K562 (cell line): ENCODE measurements around the gene TMEM108. TPM values are rescaled to one million over a fixed set of nuclear protein-coding genes. Genes with fewer than 3 reads are reported as not detected.

Source experiments
- BCL6 ChIP-seq: fragments of 250-450 bp; sonication (Bioruptor Pico); IDR thresholded peaks from 2 replicates; pipeline ENCODE4 v1.4.0; 2020
- LARP7 ChIP-seq: fragments of 450-650 bp; IDR thresholded peaks from 2 replicates; pipeline ENCODE4 v1.6.1; 2016
- polyA plus RNA-seq, 8 experiments: library from polyadenylated mRNA; depleted of rRNA in 4 of 8; stranded (reverse) in 5 of 8; unstranded in 3 of 8; fragments of >200 nt; fragmentation: Nextera tagmentation in 2 of 8; fragmentation: Illumina TruSeq in 1 of 8; extraction: Ambion mirVana in 2 of 8; extraction: Trizol in 1 of 8; gene quantifications; 2 replicates each; pipeline versions ENCODE4 v1.2.1 to v1.2.3, GENCODE V29; 2011 to 2014; ENCODE audit warnings: inconsistent platforms in 1 of 8, missing spikeins in 1 of 8
- total RNA-seq, 7 experiments: library from RNA; depleted of rRNA in 6 of 7; stranded (reverse); fragments of >200 nt in 6 of 7; fragmentation: Illumina TruSeq in 2 of 7; extraction: Trizol in 2 of 7; gene quantifications; 2 replicates each; pipeline versions ENCODE4 v1.2.1 to v1.2.3, GENCODE V29; 2011 to 2021; ENCODE audit warnings: low replicate concordance in 1 of 7
- TF ChIP-seq, protein P1 (sequence below), 2 experiments: fragments of 150-350 bp in 1 of 2; IDR thresholded peaks; 2 replicates each; pipeline ENCODE4 v1.6.1; 2012 to 2016; ENCODE audit warnings: low read depth in 2 of 2, low read length in 2 of 2, mild to moderate bottlenecking in 1 of 2, moderate library complexity in 1 of 2
- TF ChIP-seq, protein P2 (sequence below): fragments of 200-800 bp; sonication (Bioruptor generic); IDR thresholded peaks from 2 replicates; pipeline ENCODE4 v1.6.1; 2017; ENCODE audit warnings: missing genetic modification characterization, missing compliant biosample characterization
- TF ChIP-seq, protein P3 (sequence below): sonication (generic); formaldehyde crosslinking; IDR thresholded peaks from 2 replicates; pipeline ENCODE4 v1.8.0; 2023; ENCODE audit warnings: missing genetic modification reagents, mild to moderate bottlenecking, borderline replicate concordance

Gene TMEM108
- total and polyA plus RNA-seq, 9 of the 15 experiments (the other 6 are each of a cell fraction or from before 2014, with no cell fraction given): 0.65 to 11.1 (median 3.4) TPM

DNA sequence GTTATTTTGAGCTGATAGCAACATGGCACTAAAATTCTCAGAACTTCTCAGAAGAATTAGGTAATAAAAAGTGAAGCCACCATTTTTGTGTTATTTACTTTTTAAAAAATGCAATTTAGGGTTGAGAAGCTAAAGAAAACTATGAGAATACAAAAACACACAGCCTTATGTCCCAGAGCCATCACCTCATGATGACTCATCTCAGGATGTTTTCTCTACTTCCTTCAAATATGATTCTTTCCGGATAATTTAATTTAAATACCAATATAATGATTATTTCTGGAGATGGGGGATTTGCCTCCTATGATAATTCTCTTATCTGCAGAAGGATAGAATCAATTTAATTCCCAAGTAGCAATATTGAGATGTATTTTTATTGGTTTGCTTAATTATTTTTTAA lies 256.1 kb downstream of the TMEM108 start (continued):
- TF ChIP-seq, protein P1, sequence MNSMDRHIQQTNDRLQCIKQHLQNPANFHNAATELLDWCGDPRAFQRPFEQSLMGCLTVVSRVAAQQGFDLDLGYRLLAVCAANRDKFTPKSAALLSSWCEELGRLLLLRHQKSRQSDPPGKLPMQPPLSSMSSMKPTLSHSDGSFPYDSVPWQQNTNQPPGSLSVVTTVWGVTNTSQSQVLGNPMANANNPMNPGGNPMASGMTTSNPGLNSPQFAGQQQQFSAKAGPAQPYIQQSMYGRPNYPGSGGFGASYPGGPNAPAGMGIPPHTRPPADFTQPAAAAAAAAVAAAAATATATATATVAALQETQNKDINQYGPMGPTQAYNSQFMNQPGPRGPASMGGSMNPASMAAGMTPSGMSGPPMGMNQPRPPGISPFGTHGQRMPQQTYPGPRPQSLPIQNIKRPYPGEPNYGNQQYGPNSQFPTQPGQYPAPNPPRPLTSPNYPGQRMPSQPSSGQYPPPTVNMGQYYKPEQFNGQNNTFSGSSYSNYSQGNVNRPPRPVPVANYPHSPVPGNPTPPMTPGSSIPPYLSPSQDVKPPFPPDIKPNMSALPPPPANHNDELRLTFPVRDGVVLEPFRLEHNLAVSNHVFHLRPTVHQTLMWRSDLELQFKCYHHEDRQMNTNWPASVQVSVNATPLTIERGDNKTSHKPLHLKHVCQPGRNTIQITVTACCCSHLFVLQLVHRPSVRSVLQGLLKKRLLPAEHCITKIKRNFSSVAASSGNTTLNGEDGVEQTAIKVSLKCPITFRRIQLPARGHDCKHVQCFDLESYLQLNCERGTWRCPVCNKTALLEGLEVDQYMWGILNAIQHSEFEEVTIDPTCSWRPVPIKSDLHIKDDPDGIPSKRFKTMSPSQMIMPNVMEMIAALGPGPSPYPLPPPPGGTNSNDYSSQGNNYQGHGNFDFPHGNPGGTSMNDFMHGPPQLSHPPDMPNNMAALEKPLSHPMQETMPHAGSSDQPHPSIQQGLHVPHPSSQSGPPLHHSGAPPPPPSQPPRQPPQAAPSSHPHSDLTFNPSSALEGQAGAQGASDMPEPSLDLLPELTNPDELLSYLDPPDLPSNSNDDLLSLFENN (IDR thresholded peaks at IDR 0.05; ENCODE audit: low read depth in 2 of 2, low read length in 2 of 2): no peak
- no peak for TF ChIP-seq LARP7
- TF ChIP-seq, protein P2, sequence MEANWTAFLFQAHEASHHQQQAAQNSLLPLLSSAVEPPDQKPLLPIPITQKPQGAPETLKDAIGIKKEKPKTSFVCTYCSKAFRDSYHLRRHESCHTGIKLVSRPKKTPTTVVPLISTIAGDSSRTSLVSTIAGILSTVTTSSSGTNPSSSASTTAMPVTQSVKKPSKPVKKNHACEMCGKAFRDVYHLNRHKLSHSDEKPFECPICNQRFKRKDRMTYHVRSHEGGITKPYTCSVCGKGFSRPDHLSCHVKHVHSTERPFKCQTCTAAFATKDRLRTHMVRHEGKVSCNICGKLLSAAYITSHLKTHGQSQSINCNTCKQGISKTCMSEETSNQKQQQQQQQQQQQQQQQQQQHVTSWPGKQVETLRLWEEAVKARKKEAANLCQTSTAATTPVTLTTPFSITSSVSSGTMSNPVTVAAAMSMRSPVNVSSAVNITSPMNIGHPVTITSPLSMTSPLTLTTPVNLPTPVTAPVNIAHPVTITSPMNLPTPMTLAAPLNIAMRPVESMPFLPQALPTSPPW: no peak
- TF ChIP-seq, protein P3, sequence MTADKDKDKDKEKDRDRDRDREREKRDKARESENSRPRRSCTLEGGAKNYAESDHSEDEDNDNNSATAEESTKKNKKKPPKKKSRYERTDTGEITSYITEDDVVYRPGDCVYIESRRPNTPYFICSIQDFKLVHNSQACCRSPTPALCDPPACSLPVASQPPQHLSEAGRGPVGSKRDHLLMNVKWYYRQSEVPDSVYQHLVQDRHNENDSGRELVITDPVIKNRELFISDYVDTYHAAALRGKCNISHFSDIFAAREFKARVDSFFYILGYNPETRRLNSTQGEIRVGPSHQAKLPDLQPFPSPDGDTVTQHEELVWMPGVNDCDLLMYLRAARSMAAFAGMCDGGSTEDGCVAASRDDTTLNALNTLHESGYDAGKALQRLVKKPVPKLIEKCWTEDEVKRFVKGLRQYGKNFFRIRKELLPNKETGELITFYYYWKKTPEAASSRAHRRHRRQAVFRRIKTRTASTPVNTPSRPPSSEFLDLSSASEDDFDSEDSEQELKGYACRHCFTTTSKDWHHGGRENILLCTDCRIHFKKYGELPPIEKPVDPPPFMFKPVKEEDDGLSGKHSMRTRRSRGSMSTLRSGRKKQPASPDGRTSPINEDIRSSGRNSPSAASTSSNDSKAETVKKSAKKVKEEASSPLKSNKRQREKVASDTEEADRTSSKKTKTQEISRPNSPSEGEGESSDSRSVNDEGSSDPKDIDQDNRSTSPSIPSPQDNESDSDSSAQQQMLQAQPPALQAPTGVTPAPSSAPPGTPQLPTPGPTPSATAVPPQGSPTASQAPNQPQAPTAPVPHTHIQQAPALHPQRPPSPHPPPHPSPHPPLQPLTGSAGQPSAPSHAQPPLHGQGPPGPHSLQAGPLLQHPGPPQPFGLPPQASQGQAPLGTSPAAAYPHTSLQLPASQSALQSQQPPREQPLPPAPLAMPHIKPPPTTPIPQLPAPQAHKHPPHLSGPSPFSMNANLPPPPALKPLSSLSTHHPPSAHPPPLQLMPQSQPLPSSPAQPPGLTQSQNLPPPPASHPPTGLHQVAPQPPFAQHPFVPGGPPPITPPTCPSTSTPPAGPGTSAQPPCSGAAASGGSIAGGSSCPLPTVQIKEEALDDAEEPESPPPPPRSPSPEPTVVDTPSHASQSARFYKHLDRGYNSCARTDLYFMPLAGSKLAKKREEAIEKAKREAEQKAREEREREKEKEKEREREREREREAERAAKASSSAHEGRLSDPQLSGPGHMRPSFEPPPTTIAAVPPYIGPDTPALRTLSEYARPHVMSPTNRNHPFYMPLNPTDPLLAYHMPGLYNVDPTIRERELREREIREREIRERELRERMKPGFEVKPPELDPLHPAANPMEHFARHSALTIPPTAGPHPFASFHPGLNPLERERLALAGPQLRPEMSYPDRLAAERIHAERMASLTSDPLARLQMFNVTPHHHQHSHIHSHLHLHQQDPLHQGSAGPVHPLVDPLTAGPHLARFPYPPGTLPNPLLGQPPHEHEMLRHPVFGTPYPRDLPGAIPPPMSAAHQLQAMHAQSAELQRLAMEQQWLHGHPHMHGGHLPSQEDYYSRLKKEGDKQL: no peak
- no peak for TF ChIP-seq BCL6 (CRISPR knock-in tag)
- TF ChIP-seq, all 486 proteins: peak for 0
